GM04503 (cell line): ENCODE results near the gene ZNF827.
A peak's percentile ranks its signal among the peaks of the same experiment; 100 is the strongest.

Source experiments
- DNase-seq: peaks from one replicate; pipeline ENCODE4 v3.0.0-alpha.2; 2012; ENCODE audit warnings: low read depth

Gene ZNF827

GRCh38 chr4:145933134-145933533 lies 5.5 kb downstream of the ZNF827 start:
- no peak for DNase-seq

DNA sequence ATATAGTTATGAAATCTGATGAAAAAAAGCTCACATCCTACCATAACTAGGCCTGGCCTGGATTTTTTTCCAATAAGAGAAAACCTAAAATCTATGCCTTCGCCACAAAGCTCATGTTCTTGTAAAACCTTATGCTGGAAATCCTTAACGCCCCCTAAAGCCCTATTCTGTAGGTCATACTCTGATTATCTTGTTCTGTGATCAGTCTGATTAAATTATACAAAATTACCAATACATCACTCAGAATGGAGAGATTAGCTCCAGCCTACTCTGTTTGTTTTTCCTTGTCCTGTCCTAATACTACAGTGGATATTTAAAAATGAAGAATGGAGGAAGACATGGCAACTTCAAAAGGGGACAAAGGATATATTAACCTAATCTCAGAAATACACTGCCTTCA lies 7.2 kb downstream of the ZNF827 start:
- DNase-seq = no peak

DNA sequence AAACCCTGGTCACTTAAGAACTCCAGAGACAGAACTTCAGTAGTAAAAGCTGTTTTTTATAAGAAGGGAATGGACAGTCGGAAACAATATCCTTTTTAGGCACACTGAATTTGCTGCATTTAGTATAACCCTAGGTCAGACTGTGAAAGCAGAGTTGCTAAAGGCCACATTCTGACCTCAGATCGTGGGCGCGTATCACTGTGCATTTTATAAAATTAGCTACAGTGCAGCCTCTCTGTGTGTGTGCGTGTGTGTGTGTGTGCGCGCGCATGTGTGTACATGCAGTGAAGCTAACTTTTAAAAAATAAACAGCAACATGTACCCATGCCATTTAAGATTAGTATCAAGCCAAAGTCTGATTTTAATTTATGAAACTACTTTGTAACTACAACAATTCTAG lies 8.0 kb downstream of the ZNF827 start:
- no peak for DNase-seq

DNA sequence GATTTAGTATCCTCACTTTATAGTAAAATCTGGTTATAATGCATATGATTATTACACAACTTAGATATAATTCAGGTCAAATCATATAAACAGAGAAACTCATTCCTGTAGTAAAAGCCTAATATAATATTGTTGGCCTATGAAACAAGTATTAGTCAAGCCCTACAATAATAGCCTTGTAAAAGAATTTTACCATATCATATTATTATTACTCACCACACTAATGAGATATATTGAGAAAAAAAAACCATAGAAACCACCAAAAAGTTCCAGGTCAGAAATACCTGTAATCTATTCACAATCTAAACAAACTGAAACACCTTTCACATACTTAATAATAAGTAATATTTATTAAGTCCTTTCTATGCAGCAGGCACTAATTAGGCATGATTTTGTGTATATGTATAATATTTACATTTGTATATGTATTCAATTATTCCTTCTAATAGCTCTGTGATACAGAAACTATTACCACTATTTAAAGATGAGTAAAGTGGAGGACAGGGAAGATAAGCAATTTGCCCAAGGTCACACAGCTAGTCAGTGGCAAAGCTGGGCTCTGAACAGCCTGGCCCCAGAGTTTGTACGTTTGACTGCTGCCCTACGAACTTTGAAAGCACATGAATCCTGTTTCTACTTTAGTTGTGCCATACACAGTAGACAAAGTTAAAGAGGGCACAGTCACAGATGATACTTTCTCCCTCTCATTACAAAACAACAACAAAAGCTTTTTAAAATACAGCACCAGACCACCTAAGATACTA lies 9.0 kb downstream of the ZNF827 start:
- DNase-seq = no peak

DNA sequence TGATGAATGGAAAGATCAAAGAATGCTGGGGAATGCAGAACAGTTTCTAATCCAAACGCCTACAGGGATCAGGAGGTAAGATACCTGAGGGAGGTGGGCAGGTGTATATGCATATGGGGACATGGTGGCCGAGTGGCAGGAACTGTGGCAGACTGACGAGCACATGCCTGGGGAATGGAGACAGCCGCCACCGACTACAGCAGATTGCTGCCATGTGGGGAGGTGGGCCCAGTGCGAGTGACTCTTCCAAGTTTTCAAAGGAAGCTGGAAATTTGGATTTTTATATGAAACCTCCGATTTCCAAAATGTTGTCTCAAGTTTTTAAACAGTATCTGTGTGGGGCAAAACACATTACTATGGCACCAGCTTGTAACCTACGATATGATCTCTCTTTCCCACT lies 9.9 kb downstream of the ZNF827 start:
- DNase-seq = no peak

DNA sequence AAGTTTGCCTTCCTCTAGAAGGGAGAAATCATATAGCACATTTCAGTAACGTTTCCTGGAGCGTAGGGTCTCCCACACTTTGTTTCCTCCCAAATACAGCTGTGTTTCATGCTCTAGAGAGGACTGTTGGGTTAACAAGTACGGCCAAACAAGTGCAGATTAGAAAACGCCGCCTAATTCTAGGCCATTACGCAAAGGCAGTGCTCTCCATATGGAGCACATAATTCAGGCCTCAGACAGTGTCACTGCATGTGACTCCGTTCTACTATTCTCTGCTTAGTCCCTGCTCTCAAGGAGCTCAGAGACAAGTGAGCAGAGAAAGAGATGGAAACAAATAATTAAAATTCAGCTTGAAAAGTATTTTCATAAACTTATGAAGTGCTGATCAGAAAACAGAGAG lies 11.6 kb downstream of the ZNF827 start:
- no peak for DNase-seq

GRCh38 chr4:145921231-145921630 lies 17.4 kb downstream of the ZNF827 start:
- no peak for DNase-seq

- peak; percentile 95 for DNase-seq
These were observed 18.4 kb downstream of the ZNF827 start for GRCh38 chr4:145920205-145920604.

- no peak for DNase-seq
These were observed 26.2 kb downstream of the ZNF827 start for GRCh38 chr4:145912376-145912775.

DNA sequence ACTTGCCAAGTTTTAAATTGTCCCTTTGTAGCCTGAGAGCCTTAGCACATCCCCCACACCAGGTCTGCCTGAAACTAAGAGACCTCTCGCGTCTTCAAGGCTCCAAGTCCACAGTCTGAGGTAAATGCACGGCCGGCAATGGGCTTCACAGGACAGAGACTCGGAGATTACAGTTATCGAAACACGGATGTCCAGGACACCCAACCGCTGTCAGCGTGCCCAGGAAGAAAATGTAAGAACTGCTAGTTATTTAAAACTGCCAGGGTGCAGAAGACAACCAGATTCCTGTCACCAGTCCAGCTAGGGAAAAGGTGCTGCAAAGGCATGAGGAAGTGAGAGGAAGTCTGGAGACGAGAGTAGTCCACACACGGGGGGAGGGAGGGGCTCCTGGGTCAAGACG lies 28.9 kb downstream of the ZNF827 start:
- no peak for DNase-seq

DNA sequence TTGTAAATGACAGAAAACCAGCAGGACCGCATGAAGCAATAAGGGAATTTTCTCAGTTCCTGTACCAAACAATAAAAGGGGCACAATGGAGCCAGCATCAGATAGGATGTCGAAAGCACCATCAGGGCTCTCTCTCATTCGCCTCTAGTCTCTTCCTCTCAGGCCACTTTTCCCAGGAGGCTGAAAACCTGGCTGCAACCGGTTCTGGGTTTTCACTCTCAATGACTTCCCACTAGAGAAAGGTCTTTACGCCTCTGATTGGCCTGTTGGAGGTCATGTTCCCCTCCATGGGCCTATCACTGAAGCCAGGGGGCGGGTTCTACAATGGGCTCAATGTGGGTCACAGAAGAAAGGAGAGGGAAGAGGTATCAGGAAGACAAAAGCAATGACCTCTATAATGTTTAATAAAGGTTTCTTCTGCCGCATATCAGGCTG lies 29.3 kb downstream of the ZNF827 start:
- DNase-seq = peak; percentile 42

DNA sequence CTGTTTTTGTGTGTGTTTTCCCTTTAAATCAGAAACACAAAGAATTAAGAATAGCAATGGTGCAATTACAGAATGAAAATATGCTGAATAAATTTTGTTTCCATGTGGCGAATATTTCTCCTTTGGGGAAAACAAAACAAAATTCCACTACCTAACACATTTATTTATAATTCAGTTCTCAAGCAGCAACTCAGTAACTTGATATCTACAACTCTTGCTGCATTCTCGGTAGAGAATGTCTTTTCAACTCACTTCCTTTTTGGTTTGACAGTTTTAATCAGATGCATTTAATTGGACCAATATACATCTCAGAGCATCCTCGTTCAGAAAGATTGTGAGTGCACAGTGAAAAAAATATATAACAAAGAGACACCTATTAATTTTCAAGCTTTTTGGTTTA lies 30.8 kb downstream of the ZNF827 start:
- no peak for DNase-seq

DNA sequence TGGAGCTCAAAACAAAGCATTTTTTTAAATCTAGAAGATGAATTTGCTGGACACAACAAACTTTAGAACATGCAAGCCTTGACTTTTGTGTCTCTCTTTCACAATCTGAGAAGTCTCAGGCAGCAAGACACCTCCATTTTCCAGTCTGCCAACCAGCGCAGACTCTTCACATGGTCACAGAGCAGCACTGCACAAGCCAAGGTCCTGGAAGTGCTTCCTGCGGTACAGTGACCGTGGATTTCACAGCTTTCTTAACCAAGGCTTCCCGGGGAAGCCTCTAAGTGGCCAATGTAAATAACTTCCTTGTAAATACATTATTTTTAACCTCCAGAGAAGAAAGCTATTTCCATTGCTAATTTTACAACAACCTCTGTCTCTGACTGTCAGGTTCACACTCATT lies 31.2 kb downstream of the ZNF827 start:
- DNase-seq = no peak

DNA sequence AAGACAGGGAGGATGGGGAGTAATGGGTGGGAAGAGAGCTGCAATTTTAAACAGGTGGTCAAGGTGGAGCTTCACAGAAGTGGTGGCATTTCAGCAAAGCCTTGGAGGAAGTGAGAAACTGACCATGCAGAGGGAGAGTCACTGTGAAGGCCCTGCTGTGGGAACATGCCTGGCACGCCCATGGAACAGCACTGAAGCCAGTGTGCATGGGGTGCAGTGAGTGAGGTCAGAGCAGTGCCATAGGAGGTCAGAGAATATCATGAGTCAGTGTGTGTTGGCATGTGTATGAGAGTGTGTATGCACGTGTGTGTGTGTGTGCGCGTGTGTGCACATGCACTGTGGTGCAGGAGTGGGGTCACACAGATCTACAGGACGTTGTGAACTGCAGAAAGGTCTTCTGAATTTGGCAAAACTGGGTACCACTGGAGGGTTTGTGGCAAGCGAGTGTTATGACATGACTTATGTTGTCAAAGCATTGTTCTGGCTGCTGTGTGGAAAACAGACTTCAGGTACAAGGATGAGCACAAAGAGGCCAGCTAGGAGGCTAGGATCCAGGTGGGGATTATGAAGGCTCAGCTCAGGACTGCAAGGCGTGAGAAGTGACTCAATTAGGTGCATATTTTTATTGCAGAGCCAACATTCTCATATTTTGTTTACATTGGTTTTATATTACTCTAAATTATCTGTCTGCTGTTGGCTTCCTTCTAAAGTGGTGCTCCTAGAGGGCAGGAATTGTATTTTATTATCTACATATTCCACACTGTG lies 34.0 kb downstream of the ZNF827 start:
- no peak for DNase-seq

- no peak for DNase-seq
These were observed 36.1 kb downstream of the ZNF827 start for GRCh38 chr4:145902522-145902921.

DNA sequence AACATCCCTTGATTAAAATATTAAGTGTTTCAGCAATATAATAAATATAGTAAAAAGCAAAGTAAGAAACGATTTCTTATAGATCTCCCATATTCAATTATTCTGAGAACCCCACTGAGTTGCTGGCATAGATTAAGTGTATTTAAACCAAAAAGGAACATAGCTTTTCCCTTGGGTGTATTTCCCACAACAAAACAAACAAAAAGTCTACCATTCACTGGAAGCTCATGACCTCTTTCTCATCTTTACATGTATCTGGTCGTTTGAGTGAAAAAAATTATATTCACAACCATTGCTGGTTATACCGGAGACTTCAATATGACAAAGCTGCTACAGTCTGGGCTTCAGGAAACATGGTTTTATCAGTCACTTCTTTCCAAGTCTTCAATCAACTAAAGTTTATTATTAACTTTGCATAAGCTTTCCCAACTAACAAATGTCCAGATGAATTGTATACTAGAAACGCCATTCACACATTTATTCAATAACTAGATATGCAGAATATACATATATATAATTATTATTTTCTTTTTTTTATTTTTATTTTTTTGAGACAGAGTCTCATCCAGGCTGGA lies 38.6 kb downstream of the ZNF827 start:
- no peak for DNase-seq

DNA sequence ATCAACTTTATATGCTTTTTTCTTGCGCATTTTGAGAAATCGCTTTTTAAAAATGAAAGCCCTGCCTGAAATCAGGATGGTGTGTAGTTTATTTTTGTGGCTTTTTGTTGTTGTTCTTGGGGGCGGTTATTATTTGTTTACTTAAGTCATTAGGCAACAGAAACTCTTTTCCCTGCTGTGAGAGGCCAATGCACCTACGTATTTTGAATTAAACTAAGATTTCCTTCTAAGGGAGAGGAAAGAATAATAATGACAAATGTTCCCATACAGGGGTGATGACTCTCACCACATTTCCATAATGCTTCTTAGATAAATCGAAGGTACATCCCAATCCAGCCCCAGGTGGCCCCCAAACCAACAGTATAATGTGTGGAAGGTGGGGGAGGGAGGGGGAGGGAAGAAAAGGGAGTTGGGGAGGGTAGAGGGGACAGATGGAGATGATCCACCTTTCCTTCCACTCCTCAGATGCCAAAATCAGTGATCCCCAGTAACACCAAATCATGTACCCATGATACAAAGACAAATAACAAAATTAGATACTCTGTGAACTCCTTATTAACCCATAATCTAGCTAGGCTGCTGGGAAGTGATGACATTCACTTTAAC lies 39.6 kb downstream of the ZNF827 start:
- DNase-seq = no peak

DNA sequence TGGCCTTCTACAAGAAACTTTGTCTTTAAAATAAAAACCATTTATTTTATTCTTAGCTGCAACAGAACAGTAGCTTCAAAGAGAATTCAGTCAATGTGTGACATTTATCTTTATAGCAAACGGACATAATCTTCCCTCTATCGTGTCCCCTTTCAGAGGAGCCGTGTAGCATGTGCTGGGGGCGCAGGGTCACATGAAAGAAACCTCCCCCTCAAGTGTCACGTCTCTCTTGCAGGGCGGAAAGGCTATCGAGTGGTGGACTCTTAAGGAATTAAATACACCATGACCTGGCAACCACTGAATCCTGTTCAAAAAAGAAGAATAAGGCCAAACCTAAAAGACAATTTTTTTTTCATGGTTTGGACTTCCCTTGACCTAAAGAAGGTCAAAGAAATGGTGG lies 40.2 kb downstream of the ZNF827 start:
- DNase-seq = no peak

- no peak for DNase-seq
These were observed 43.6 kb downstream of the ZNF827 start for GRCh38 chr4:145895056-145895455.

- DNase-seq = no peak
These were observed 46.7 kb downstream of the ZNF827 start for GRCh38 chr4:145891958-145892357.

- DNase-seq = no peak
These were observed 47.9 kb downstream of the ZNF827 start for GRCh38 chr4:145890689-145891088.

DNA sequence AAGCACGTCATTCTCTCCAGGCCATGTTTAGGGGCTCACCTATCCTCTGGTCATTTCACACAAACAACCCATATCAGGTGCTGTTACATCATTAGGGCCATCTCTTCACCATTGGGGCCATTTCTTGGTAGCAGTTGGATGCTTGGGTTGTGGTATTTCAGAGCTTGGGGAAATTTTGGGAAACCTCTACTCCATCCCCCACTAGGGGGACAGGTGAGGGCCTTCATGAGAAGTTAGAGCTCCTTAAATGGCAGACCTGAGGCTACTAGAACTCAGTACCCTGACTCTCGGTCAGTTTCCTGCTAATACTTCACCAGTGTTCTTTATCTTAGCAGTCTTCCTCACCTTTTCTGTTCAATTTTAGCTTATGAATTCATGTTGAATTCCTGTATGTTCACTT lies 50.2 kb downstream of the ZNF827 start:
- no peak for DNase-seq
